ENCODE data around the gene CD44. TPM values are rescaled to one million over a fixed set of nuclear protein-coding genes. Genes with fewer than 3 reads are reported as not detected.

The CD44 gene
- total RNA-seq, 1 experiment from 2014 or later, result 61.4 TPM

- ChIA-PET POLR2A (no interaction called here), CTCF (interaction anchor here (1.1 kb wide), 1 partner anchor 211 kb away, joined by 3 read pairs; no protein-coding TSS in a partner anchor)
- Mint-ChIP-seq H3K27ac (ENCODE audit: unreplicated experiment) (no peak overlapping the region), H3K9me3 (ENCODE audit: unreplicated experiment) (no peaks in the 10 kb centered on the region), H3K27me3 (ENCODE audit: insufficient read depth, unreplicated experiment) (peaks cover 6% of the 10 kb centered on the region), H3K4me3 (ENCODE audit: unreplicated experiment) (peak overlapping the region; percentile 53), H3K4me1 (ENCODE audit: low read depth, unreplicated experiment) (no peaks in the 10 kb centered on the region), H3K36me3 (ENCODE audit: insufficient read depth, unreplicated experiment) (no peaks in the 10 kb centered on the region)
- no peaks in the 10 kb centered on the region for H3K9me3 ChIP-seq
- peaks cover 5% of the 10 kb centered on the region; the same call in 1 of the 2 replicates for H3K4me1 ChIP-seq
- no TSS peak for BruUV-seq (replicated peaks)
- no peaks in the 10 kb centered on the region for H3K36me3 ChIP-seq (ENCODE audit: control insufficient read depth, insufficient read depth, low read length)
- 0 out of 2 replicates have a peak, but pooled peaks cover 2% of the 10 kb centered on the region for H3K27me3 ChIP-seq (replicated peaks; ENCODE audit: control insufficient read depth, insufficient read depth, low read length)
- TF ChIP-seq, protein P1, sequence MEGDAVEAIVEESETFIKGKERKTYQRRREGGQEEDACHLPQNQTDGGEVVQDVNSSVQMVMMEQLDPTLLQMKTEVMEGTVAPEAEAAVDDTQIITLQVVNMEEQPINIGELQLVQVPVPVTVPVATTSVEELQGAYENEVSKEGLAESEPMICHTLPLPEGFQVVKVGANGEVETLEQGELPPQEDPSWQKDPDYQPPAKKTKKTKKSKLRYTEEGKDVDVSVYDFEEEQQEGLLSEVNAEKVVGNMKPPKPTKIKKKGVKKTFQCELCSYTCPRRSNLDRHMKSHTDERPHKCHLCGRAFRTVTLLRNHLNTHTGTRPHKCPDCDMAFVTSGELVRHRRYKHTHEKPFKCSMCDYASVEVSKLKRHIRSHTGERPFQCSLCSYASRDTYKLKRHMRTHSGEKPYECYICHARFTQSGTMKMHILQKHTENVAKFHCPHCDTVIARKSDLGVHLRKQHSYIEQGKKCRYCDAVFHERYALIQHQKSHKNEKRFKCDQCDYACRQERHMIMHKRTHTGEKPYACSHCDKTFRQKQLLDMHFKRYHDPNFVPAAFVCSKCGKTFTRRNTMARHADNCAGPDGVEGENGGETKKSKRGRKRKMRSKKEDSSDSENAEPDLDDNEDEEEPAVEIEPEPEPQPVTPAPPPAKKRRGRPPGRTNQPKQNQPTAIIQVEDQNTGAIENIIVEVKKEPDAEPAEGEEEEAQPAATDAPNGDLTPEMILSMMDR (IDR thresholded peaks at IDR 0.05; ENCODE audit: insufficient read depth in 1 of 2, low read depth in 1 of 2, low read length in 1 of 2, severe bottlenecking in 1 of 2, unreplicated experiment in 1 of 2), result no peak
- intact Hi-C loops (cut with micrococcal nuclease; ENCODE audit: unreplicated experiment), result loop anchor here (5.0 kb wide), 1 partner anchor 213 kb away; no protein-coding TSS in a partner anchor
- H3K4me3 ChIP-seq (ENCODE audit: low read depth, low read length), result peak overlapping the region; percentile 79
- no peak for DNase-seq
Measured at GRCh38 chr11:35139722-35140282, 831 bp downstream of the CD44 start.

GRCh38 chr11:35141071-35141470 lies 2.1 kb downstream of the CD44 start:
- peaks cover 5% of the 10 kb centered on the region; the same call in 1 of the 2 replicates for H3K4me1 ChIP-seq
- intact Hi-C loops (cut with micrococcal nuclease; ENCODE audit: unreplicated experiment), result no loop called here
- TF ChIP-seq, protein P1 (IDR thresholded peaks at IDR 0.05; ENCODE audit: insufficient read depth in 1 of 2, low read depth in 1 of 2, low read length in 1 of 2, severe bottlenecking in 1 of 2, unreplicated experiment in 1 of 2), result no peak
- Mint-ChIP-seq H3K4me3 (ENCODE audit: unreplicated experiment) (no peak overlapping the region), H3K27me3 (ENCODE audit: insufficient read depth, unreplicated experiment) (peaks cover 6% of the 10 kb centered on the region), H3K36me3 (ENCODE audit: insufficient read depth, unreplicated experiment) (no peaks in the 10 kb centered on the region), H3K27ac (ENCODE audit: unreplicated experiment) (no peak overlapping the region), H3K9me3 (ENCODE audit: unreplicated experiment) (no peaks in the 10 kb centered on the region), H3K4me1 (ENCODE audit: low read depth, unreplicated experiment) (no peaks in the 10 kb centered on the region)
- no peaks in the 10 kb centered on the region for H3K9me3 ChIP-seq
- BruUV-seq (replicated peaks), result no TSS peak
- 0 out of 2 replicates have a peak, but pooled peaks cover 2% of the 10 kb centered on the region for H3K27me3 ChIP-seq (replicated peaks; ENCODE audit: control insufficient read depth, insufficient read depth, low read length)
- H3K36me3 ChIP-seq (ENCODE audit: control insufficient read depth, insufficient read depth, low read length), result no peaks in the 10 kb centered on the region
- ChIA-PET CTCF (no interaction called here), POLR2A (no interaction called here)
- H3K4me3 ChIP-seq (ENCODE audit: low read depth, low read length), result no peak overlapping the region
- DNase-seq, result no peak

DNA sequence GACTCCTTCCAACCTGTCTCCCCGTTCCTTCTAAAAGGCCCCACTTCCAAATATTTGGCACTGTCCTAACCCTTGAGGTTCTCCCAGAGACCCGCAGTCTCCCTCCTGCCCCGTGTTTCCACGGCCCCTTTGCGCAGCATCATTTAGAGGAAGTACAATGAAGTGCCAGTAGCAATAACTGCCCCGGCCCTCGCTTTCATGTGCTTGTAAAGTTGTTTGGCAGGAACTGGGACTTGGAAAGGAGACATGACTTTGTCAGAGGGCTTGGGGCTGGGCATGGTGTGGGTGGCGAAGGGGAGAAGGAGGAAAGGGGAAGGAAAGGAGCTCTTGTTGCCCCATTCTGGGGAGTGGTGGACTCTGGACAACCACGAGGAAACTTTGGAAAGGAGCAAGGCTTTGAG lies 2.6 kb downstream of the CD44 start:
- ChIA-PET POLR2A (no interaction called here), CTCF (no interaction called here)
- Mint-ChIP-seq H3K9me3 (ENCODE audit: unreplicated experiment) (no peaks in the 10 kb centered on the region), H3K27me3 (ENCODE audit: insufficient read depth, unreplicated experiment) (peaks cover 6% of the 10 kb centered on the region), H3K27ac (ENCODE audit: unreplicated experiment) (no peak overlapping the region), H3K4me3 (ENCODE audit: unreplicated experiment) (no peak overlapping the region), H3K4me1 (ENCODE audit: low read depth, unreplicated experiment) (no peaks in the 10 kb centered on the region), H3K36me3 (ENCODE audit: insufficient read depth, unreplicated experiment) (no peaks in the 10 kb centered on the region)
- no peak for DNase-seq
- BruUV-seq (replicated peaks), result no TSS peak
- no peak overlapping the region for H3K4me3 ChIP-seq (ENCODE audit: low read depth, low read length)
- TF ChIP-seq, protein P1 (IDR thresholded peaks at IDR 0.05; ENCODE audit: insufficient read depth in 1 of 2, low read depth in 1 of 2, low read length in 1 of 2, severe bottlenecking in 1 of 2, unreplicated experiment in 1 of 2), result no peak
- no peaks in the 10 kb centered on the region for H3K36me3 ChIP-seq (ENCODE audit: control insufficient read depth, insufficient read depth, low read length)
- intact Hi-C loops (cut with micrococcal nuclease; ENCODE audit: unreplicated experiment), result no loop called here
- peaks cover 5% of the 10 kb centered on the region; the same call in 1 of the 2 replicates for H3K4me1 ChIP-seq
- 0 out of 2 replicates have a peak, but pooled peaks cover 2% of the 10 kb centered on the region for H3K27me3 ChIP-seq (replicated peaks; ENCODE audit: control insufficient read depth, insufficient read depth, low read length)
- H3K9me3 ChIP-seq, result no peaks in the 10 kb centered on the region

Measured in Caco-2 (cell line).